Stimulated activated CD4-positive, alpha-beta T cell treated with anti-CD3 and anti-CD28 coated beads, Interleukin-1b, Interleukin-23, amount 100 ng/mL, for 24 hours (primary cell): ENCODE measurements around the gene KCNJ10.
"Not testable (repeated sequence)": the region's sequence is repeated elsewhere in the genome, so short reads cannot be mapped to it uniquely, and the experiment has no call there.

Experiments
- DNase-seq, 4 experiments: peaks; one replicate each; pipeline ENCODE4 v3.0.0-alpha.2; 2020; ENCODE audit warnings: low read depth in 4 of 4, low spot score in 1 of 4

Gene KCNJ10

DNA sequence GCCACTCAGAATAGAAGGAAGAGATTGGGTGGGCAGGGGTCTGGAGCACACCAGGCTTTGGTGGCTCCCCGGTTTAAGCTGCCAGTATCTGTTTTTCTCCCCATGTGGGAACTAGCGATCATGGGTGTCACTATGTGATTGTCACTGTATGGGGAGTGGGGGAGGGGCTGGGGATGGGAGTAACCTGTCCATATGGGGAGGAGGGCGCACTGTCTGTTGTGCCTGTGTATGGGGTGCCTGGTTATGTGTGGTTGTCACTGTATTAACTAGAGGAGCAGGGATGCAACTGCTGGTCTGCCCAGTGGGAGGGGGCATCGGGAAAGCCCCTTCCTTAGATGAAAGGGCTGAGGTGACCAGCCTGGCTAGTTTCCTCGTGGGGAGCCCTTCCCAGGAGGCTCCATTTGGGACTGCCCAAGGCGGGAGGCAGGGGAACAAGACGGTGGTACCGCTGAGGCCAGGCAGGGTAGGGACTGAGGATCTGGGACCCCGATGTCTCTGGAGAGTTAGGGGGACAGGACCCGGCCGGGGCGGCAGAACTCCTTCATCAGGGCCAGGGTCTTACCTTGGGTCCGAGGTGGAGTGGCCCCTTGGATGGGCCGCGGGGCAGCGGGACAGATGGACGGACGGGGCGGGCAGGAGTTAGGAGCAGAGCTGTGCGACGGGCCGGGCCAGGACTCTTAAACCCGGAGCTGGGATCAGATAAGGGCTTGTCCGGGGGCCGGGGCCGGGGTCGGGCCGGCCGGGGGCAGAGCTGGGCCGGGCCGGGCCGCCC is at the start of gene KCNJ10:
Gene KCNJ10, minus strand, starts transcription at position 701 of the 772 bp plus-strand sequence. CDS start 27,628 bp downstream, outside the sequence.
- no peak for DNase-seq

DNA sequence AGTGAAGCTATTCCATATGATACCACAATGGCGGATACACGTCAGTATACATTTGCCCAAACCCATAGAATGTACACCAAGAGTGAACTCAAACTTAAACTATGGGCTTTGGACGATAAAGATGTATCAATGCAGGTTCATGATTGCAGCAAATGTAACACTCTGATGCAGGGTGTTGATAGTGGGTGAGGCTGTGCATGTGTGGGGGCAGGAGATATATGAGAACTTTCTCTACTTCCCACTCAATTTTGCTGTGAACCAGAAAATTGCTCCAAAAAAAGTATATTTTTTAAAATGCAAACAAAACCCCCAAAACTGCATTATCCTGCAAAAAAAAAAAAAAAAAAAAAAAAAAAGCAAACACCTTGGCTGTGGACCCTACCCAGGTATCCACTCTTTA is 49.0 kb upstream of the KCNJ10 start:
- no peak for DNase-seq

DNA sequence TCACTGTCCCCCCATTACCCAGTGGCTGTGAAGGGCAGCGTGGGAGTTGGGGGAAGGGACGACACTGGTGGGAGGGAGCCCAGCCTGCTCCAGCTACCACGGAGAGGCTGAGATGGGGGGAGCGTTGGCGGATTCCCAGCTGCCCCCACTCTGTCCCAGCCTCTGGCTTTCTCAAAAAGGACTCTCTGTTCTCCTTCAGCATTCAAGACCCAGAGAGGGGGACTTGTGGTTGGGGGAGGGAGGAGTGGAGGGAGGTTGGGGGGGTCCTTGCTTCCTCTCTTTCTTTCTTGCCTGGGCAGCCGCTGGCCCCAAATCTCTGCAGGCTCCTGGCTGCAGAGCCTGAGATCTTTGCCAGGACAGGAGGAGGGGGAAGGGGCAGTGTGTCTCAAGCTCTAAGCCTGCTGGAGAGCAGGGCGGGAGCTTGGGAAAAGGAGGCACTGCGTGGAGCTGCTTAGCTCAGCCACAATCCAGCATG is 47.8 kb upstream of the KCNJ10 start:
- no peak for DNase-seq

DNA sequence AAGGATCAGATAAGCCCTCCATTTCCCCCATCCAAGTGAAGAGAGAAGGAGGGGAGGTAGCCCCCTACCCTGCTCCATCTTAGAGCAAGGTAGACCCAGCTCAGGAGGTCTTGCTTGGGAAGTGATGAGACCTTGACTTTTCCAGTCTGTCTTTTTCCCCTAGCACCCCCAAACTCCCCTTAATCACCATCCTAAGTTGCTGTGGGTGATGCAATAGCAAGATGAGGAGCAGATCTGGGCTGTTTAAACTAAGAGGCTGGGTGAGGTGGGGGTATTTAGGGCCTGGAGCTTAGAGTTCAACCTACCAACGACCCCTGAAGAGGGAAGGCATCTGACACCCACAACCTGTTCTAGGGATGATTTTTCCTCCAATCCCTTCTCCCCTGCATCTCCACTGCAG is 47.3 kb upstream of the KCNJ10 start:
- DNase-seq, result no peak

DNA sequence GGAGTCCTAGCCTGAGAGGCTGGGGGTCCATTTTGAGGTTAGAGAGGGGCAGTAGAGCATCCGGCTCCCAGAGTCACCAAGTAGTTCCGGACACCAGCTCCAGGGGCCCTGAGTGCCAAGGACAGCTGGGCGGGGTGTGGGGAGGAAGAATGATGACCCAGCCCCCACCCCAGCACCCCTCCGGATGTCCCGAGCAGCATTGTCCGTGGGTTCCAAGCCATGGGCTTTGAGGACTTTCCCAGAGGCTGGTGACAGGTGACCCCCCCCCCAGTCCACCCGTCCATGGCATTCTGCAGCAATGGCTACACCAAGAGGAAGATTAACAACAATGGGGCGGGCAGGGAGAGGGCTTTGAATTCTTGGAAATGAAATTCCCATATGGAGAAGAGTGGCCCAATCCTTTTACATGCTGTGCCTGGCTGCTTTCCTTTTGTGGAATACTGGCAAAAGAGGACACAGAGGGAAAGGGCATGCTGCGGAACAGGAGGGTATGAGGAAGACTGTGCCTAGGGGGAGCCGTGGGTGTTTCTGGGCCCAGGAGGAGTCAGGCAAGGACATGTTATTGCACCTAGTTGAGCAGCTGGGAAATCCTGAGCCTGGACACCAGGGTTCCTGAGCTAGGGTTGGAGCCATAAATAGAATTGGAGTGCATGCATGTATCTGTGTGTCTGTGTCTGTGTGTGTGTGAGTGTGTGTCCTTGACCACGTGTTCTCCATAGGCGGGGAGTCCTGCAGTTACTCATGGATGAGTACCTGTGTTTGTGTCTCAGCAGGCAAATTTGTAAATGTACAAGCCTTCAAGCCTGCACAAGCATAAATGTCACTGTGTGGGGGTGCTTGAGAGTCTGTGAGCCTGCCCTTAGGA is 46.6 kb upstream of the KCNJ10 start:
- DNase-seq, result no peak

DNA sequence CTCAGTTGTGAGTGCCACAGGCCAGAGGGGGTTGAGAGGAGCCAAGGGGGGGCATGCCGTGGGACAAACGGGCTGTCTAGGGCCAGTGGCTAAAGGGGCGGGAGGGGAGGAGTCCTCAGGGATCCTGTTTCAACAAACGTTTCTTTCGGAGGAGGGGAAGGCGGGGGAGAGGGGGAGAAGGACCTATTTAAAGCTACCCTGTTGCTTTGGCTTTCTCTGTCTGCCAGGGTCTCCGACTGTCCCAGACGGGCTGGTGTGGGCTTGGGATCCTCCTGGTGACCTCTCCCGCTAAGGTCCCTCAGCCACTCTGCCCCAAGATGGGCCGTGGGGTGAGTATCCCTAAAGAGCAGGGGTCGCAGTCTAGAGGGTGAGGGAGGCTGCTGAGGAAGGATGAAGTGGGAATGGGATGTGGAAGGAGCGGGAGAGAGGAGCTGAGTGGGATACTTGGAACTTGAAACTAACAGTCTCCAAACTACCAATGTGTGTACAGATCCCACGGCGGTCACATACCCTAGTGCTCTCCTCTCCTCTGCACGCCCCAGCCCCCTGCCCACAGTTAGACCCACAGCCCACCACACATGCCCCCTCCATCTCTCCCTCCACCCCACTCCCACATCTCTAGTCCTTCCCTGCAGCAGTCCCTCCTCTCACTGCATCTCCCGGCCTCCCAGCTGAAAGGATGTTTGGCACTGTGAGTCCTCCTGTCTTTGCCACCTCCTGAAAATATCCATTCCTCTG is 45.8 kb upstream of the KCNJ10 start, which contains the start of gene ATP1A2:
Gene ATP1A2, plus strand, starts transcription at position 215 of the 738 bp plus-strand sequence. Its CDS starts 103 bp downstream, at position 318.
- no peak for DNase-seq

DNA sequence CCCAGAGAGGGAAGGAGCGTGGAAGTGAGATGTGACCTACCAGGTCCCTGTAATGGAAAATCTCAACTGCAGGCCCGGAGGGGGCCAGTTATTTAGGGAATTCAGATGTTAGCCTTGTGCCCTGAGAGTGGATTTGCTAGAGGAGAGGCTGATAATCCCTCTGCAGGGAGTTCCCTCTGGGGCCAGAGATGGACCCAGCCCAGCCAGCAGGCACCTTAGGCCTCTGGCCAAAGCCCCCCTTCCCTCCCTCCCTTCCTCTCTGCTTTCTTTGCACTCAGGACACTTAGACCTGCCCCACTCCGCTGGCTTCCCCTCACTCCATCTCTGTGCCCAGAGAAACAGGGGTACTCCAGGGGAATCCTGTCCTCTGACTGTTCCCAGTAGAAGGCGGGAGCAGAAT is 44.1 kb upstream of the KCNJ10 start:
- DNase-seq, result no peak

DNA sequence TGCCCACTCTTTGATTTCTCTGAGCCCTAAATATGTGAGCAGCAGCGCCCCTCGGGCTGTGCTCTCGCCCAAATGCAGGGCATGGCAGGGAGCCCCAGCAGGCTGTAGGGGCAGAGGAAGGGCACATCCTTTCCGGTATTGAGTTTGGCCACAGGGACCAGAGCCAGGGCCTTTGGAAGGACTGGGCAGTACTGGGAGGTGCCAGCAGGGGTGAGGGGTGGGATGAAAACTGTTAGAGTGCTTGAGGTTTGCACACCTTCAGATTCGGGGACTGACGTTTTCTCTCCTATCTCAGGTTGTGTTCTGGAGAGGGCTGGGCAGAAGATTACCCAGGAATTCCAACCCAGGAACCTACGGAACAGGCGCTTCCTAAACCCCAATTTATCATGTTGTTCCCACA is 43.4 kb upstream of the KCNJ10 start:
- no peak for DNase-seq

DNA sequence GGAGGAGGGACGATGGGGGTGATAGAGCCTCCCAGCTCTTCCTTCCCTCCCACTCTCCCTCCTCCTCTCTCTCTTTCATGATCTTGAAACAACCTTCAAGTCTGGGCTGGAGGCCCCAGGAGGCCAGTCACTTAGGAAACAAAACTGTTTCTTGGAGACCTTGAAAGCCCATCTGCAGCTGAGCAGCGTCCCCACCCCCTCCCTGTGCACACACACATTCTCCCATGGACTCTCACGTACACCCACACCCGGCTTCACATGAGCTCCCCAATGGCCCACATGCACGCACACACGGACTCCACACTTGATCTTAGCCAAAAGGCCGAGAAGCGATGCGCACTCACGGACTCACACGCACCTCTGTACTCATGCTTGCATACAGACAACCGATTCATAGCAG is 42.4 kb upstream of the KCNJ10 start:
- DNase-seq, result no peak

DNA sequence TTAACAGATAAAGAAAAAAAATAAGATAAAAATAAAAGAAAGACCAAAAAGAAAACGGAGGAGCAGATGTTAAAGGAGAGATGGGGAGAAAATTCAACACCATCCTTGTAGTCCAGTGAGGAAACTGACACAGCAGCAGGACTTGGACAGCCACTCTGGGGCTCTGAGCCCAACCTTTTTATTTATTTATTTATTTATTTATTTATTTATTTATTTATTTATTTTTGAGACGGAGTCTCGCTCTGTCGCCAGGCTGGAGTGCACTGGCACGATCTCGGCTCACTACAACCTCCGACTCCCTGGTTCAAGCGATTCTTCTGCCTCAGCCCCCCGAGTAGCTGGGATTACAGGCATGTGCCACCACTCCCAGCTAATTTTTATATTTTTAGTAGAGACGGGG is 41.5 kb upstream of the KCNJ10 start:
- not testable (repeated sequence) for DNase-seq

DNA sequence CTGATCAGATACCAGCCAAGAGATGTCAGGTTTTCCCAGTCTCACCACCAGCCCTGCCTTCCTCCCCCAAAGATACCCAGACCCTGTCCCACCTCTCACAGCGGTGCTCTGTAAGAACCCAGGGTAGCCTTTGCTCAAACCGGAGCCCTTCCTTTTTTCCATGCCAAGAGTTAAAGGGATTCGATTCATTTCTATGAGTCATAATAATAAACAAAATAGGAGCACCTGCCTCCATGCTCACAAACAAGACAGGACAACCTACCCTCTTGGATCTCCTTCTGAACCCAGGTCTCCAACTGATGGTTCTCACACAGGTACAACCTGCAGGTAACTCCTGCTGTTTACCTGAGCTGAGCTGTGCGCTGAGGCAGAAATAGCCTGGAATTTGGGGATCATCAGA is 39.7 kb upstream of the KCNJ10 start:
- DNase-seq, result no peak

DNA sequence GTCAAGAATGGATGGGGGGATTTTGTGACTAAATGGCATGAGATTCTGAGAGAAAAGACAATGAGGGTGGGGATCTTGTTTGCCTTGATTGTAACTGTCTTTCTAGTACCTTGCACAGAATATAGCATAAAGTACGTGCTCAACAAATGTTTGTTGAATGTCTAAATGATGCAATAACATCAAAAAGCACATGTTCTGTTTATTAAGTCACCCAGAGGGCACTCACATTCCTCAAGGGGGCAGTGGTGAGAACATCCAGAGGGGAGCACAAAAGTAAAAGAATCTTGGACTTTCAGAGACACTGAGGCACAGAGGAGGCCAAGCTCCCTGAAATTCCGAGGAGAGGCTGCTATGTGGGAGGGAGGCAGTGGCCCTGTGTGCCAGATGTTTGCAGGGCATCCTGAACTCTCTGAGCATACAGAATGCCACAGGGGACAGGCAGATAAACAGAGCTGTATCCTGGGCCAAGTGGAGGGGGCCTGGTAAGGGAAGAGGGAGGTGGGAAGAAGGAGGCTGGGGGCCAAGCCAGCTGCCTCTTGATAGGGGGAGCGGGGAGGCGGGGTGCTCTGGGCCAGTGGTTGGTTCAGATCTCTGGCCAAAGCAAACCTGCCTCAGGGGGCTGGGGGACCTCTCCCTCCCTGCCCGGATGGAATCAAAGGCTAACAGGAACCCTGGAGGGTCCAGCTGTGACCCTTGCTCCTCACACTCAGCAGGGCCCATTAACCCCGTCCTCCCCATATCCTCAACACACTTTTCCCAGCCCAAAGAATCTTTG is 39.1 kb upstream of the KCNJ10 start:
- DNase-seq, result peak in 2 of 4 experiments; percentile 25 to 28

DNA sequence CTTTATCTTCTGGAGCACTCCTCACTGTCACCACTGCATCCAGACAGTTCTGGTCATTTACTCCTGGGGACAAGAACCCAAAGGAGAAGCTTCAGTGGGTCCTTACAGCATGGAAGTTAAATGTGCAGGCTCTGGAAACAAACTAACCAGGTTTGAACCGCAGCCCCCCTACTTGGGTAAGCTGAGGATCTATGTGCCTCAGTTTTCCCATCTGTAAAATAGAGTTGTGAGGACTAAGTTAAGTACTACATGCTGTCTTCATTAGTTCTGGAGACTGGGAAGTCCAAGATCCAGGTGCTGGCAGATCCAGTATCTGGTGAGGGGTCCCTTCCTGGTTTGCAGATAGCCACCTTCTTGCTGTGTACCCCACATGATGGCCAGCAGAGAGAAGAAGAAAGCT is 37.6 kb upstream of the KCNJ10 start:
- DNase-seq, result no peak

DNA sequence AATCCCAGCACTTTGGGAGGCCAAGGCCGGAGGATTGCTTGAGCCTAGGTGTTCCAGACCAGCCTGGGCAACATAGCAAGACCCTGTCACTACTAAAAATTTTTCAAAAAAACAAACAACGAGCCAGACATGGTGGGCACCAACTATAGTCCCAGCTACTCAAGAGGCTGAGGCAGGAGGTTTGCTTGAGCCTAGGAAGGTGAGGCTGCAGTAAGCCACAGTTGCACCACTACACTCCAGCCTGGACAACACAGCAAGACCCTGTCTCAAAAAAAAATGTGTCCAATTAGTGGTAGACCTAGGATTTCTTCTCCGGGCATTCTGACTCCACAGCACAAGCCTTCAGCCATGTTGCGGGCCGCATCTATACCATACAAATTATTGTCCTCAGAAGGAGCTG is 35.2 kb upstream of the KCNJ10 start:
- DNase-seq, result no peak

DNA sequence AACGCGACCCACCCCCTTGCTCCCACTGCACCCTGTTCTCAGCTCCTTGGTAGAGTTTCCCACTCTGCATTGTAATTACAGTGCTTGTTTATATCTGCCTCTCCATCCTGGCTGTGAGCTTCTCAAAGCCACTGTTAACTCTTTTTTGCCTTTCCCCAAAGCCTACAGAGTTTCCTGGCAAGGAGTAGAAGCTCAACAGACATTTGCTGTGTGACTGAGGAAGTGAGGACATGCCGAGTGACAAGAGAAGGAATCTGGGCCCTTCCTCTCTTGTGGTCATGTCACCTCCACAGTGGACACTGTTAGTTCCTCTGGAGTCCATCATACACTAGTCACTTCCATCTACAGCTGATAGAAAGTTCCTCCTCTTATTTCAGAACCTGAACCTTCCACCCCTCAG is 34.5 kb upstream of the KCNJ10 start:
- DNase-seq, result no peak

DNA sequence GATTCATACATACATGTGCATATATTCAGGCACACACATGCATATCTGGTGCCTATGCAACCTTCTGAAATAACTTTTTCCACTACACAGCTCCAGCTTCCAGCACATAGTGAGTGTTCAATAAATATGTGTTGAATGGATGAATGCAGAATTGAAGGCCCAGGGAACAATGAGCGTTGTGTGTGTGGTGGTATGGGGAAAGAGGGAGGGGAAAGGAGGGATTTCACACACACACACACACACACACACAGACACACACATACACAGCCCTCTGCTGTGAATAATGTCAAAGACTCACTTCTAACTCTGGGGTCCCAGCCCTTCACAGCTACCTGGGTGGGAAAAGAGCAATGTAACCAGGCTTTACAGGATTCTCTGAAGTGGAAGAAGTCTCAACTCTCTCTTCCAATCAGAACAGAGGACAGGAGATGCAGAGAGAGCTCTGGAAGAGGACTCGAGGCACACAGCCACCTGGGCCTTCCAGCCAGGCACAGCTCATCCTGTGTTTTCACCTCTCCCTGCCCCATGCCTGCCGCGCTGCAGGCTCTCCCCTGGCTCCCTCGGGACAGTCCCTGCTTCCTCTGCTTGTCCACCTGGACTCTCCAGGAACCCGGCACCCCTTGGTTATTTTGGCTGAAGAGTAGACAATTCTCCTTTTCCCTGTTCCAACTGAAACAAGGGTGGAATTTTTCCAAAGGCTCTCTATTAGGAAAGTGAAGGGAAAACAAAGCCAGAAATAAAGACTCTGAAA is 33.9 kb upstream of the KCNJ10 start:
- no peak for DNase-seq

DNA sequence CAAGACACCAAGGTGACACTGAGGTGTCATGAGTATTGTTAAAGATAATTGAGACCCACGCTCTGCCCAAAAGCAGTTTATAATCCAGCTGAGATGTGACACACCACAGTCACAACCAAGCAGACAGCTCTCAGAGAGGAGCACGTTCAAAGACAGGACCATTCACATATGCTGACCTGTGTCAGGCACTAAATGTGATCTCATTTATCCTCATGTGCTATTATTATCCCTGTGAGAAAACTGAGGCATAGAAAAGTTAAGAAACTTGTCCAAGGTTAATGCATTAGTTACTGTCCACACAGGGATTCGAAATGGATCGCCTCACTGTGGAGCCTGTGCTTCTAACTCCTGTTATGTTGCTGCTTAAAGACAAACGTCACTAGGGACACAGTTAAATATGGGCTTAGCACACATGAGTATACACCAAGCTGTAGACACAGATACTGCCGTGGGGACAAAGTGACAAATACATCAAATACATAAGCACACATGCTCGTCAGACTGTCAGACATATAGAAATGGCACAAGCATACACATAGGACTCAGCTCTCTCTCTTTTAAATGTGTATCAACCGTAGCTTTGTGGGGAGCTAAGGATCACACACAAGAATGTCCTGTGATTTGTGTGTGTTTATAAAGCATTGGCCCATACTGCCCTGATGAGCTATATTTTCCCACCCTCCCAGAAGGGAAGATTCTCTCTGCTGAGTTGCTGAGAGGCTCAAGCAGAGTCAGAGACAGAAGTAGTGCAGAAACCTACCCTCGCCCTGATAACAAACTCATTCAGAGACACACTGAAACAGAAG is 32.0 kb upstream of the KCNJ10 start:
- DNase-seq, result no peak

DNA sequence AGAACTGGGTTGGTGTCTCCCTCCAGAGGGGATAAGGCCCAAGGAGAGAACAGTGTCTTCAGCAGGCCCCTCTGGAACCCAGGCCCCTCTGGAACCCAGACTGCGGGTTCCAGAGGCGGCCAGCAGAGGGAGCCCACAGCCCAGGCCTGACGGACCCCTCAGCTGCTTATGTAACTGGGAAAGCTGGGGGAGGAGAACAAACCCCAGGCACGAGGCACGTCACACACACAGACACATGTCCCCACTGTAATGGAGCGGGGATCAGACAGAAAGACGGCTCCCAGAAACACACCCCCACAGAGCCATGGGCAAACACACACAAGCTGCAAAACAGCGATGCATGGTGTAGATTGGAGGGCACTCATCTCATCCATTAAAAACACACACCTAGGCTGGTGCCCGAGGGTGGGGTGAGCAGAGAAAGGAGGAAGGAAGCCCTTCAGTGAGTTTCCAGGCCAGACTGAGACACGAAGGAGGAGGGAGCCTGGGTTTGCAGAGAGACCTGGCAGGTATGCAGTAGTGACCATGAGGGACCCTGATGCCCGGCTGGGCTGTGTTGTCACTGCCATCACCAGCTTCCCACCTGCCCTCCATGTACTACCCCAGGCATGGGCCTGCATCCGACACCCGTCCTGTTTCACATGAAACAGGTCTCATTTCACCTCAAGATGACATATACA is 31.2 kb upstream of the KCNJ10 start:
- peak; percentile 34 to 58 (median 54) for DNase-seq
